Panc1 (cell line): ENCODE measurements around the gene TRIM61.

Experiments used
- POLR2AphosphoS5 ChIP-seq: IDR thresholded peaks from 2 replicates; pipeline ENCODE4 v1.6.1; 2012; ENCODE audit warnings: mild to moderate bottlenecking, low read depth, low read length, moderate library complexity
- TCF7L2 ChIP-seq: IDR thresholded peaks from 2 replicates; pipeline ENCODE4 v1.6.1; 2011; ENCODE audit warnings: mild to moderate bottlenecking, low read depth, low read length, inconsistent platforms
- TF ChIP-seq, protein P1 (sequence below): fragments of 450-650 bp; IDR thresholded peaks from 2 replicates; pipeline ENCODE4 v1.5.1; 2017; ENCODE audit warnings: mild to moderate bottlenecking

GRCh38 chr4:164949448-164950143 is 27.9 kb downstream of the TRIM61 start:
- TF ChIP-seq, protein P1, sequence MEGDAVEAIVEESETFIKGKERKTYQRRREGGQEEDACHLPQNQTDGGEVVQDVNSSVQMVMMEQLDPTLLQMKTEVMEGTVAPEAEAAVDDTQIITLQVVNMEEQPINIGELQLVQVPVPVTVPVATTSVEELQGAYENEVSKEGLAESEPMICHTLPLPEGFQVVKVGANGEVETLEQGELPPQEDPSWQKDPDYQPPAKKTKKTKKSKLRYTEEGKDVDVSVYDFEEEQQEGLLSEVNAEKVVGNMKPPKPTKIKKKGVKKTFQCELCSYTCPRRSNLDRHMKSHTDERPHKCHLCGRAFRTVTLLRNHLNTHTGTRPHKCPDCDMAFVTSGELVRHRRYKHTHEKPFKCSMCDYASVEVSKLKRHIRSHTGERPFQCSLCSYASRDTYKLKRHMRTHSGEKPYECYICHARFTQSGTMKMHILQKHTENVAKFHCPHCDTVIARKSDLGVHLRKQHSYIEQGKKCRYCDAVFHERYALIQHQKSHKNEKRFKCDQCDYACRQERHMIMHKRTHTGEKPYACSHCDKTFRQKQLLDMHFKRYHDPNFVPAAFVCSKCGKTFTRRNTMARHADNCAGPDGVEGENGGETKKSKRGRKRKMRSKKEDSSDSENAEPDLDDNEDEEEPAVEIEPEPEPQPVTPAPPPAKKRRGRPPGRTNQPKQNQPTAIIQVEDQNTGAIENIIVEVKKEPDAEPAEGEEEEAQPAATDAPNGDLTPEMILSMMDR, result peak; percentile 31
- no peak for TF ChIP-seq POLR2AphosphoS5
- no peak for TF ChIP-seq TCF7L2
